HEK293 (cell line): Measurements from ENCODE around the gene DNAJC3.

Source experiments
- CTCF ChIA-PET: fragments of 350-600 bp; formaldehyde crosslinking; extraction: SDS; loops from one replicate; lab custom pipeline; 2021; ENCODE audit warnings: antibody characterized with exemption; lab: Yijun Ruan, JAX
- POLR2A ChIA-PET: fragments of 300-600 bp; formaldehyde crosslinking; extraction: SDS; loops from one replicate; lab custom pipeline; 2020; ENCODE audit warnings: antibody characterized with exemption, inconsistent platforms; lab: Yijun Ruan, JAX
- H3K27ac ChIP-seq: fragments of 200-500 bp; sonication (Bioruptor generic); 2 replicates; pipeline ENCODE4 v1.5.1; 2014; ENCODE audit warnings: low read depth, low read length, control low read depth, inconsistent platforms; ENCODE audit errors: extremely low read depth
- H3K36me3 ChIP-seq, 2 experiments: fragments of 200-500 bp in 1 of 2; sonication (Bioruptor generic) in 1 of 2; 1 replicate in 1 of 2; 2 replicates in 1 of 2; pipeline ENCODE4 v1.5.1; 2014 to 2017; ENCODE audit warnings: inconsistent platforms in 2 of 2, low read length in 2 of 2; ENCODE audit not compliant: control insufficient read depth in 2 of 2, insufficient read depth in 1 of 2
- H3K4me1 ChIP-seq: fragments of 200-500 bp; sonication (Bioruptor generic); 2 replicates; pipeline ENCODE4 v1.5.1; 2014; ENCODE audit warnings: mild to moderate bottlenecking, low read length, inconsistent platforms; ENCODE audit not compliant: control insufficient read depth, insufficient read depth
- H3K4me3 ChIP-seq: 2 replicates; pipeline ENCODE4 v1.5.1; 2011; ENCODE audit warnings: low read depth, mild to moderate bottlenecking, control low read depth, low read length, moderate library complexity
- H3K9me3 ChIP-seq: fragments of 200-500 bp; sonication (Bioruptor generic); 2 replicates; pipeline ENCODE4 v1.5.1; 2014; ENCODE audit warnings: low read depth, low read length, inconsistent platforms; ENCODE audit not compliant: control insufficient read depth, insufficient read depth
- GFI1B ChIP-seq: fragments of 450-650 bp; formaldehyde crosslinking; IDR thresholded peaks from 2 replicates; pipeline ENCODE4 v1.5.1; 2016; ENCODE audit warnings: missing biosample characterization, missing genetic modification characterization
- ZBTB21 ChIP-seq: fragments of 450-650 bp; formaldehyde crosslinking; IDR thresholded peaks from 2 replicates; pipeline ENCODE4 v1.5.1; 2017; ENCODE audit warnings: missing biosample characterization, missing genetic modification characterization
- ZBTB48 ChIP-seq: fragments of 450-650 bp; formaldehyde crosslinking; IDR thresholded peaks from 2 replicates; pipeline ENCODE4 v1.5.1; 2016; ENCODE audit warnings: missing biosample characterization, missing genetic modification characterization
- ZNF423 ChIP-seq: fragments of 450-650 bp; formaldehyde crosslinking; IDR thresholded peaks from 2 replicates; pipeline ENCODE4 v1.5.1; 2016; ENCODE audit warnings: missing biosample characterization, missing genetic modification characterization
- ZNF48 ChIP-seq: fragments of 450-650 bp; formaldehyde crosslinking; IDR thresholded peaks from 2 replicates; pipeline ENCODE4 v1.5.1; 2016; ENCODE audit warnings: missing biosample characterization, missing genetic modification characterization
- ZNF544 ChIP-seq: fragments of 450-650 bp; formaldehyde crosslinking; IDR thresholded peaks from 2 replicates; pipeline ENCODE4 v1.5.0; 2017; ENCODE audit warnings: missing biosample characterization, missing genetic modification characterization
- ZNF768 ChIP-seq: fragments of 450-650 bp; formaldehyde crosslinking; IDR thresholded peaks from 2 replicates; pipeline ENCODE4 v1.5.1; 2018; ENCODE audit warnings: missing biosample characterization, mild to moderate bottlenecking, missing genetic modification characterization
- ZNF777 ChIP-seq: fragments of 450-650 bp; formaldehyde crosslinking; IDR thresholded peaks from 2 replicates; pipeline ENCODE4 v1.5.1; 2017; ENCODE audit warnings: missing biosample characterization, missing genetic modification characterization, borderline replicate concordance
- ZSCAN23 ChIP-seq: fragments of 450-650 bp; formaldehyde crosslinking; IDR thresholded peaks from 2 replicates; pipeline ENCODE4 v1.5.1; 2016; ENCODE audit warnings: missing biosample characterization, missing genetic modification characterization
- TF ChIP-seq, protein P1 (sequence below): fragments of 450-650 bp; formaldehyde crosslinking; IDR thresholded peaks from 2 replicates; pipeline ENCODE4; 2016; ENCODE audit warnings: missing biosample characterization, missing genetic modification characterization
- TF ChIP-seq, protein P2 (sequence below): fragments of 450-650 bp; formaldehyde crosslinking; IDR thresholded peaks from 2 replicates; pipeline ENCODE4 v1.5.1; 2016; ENCODE audit warnings: missing biosample characterization, missing genetic modification characterization, low read depth
- TF ChIP-seq, protein P3 (sequence below): fragments of 450-650 bp; formaldehyde crosslinking; IDR thresholded peaks from 2 replicates; pipeline ENCODE4 v1.5.1; 2016; ENCODE audit warnings: missing biosample characterization, missing genetic modification characterization
- TF ChIP-seq, protein P4 (sequence below): fragments of 450-650 bp; formaldehyde crosslinking; IDR thresholded peaks from 2 replicates; pipeline ENCODE4 v1.5.1; 2016; ENCODE audit warnings: missing biosample characterization, missing genetic modification characterization
- TF ChIP-seq, protein P5 (sequence below): fragments of 450-650 bp; formaldehyde crosslinking; IDR thresholded peaks from 2 replicates; pipeline ENCODE4 v1.5.1; 2016; ENCODE audit warnings: missing biosample characterization, missing genetic modification characterization

The DNAJC3 gene

DNA sequence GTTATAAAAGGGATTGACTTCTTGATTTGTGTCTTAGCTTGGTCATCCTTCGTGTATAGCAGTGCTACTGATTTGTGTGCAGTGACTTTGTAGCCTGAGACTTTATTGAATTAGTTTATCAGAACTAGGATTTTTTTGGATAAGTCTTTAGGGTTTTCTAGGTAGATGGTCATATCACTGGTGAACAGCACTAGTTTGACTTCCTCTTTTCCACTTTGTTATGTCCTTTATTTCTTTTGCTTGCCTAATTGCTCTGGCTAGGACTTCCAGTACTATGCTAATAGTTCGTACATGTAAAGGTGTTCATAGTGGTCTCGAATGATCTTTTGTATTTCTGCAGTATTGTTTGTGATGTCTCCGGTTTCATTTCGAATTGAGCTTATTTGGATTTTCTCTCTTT, 145.4 kb downstream of the DNAJC3 start:
- CTCF ChIA-PET = interaction anchor here (9.9 kb wide), 1 partner anchor 12 kb away, joined by 75 read pairs; no protein-coding TSS in a partner anchor

DNA sequence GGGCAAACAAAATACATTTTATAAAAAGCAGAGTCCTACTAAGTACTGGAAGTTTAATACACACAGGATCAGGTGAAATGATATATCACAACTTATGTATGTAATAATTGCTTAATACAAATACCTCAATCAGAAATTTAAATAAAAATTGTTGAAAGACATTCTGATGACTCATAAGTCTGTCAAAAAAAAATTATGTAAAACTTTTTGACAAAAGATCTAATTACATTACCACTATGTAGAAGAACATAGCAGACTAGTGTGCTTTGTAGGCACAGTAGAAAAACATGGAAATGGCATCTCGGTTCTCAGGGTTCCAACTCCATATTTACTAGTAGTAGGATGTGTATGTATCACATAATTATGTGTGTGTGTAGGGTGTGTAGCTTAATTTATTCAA, 156.2 kb downstream of the DNAJC3 start:
- Histone ChIP-seq H3K27ac (no peak overlapping the region), H3K36me3 (no peaks in the 10 kb centered on the region), H3K4me1 (no peaks in the 10 kb centered on the region), H3K9me3 (no peaks in the 10 kb centered on the region), H3K4me3 (no peak overlapping the region)
- TF ChIP-seq, protein P1, sequence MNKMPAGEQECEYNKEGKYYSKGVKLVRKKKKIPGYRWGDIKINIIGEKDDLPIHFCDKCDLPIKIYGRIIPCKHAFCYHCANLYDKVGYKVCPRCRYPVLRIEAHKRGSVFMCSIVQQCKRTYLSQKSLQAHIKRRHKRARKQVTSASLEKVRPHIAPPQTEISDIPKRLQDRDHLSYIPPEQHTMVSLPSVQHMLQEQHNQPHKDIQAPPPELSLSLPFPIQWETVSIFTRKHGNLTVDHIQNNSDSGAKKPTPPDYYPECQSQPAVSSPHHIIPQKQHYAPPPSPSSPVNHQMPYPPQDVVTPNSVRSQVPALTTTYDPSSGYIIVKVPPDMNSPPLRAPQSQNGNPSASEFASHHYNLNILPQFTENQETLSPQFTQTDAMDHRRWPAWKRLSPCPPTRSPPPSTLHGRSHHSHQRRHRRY (tag by site-specific recombination) = no peak
- TF ChIP-seq, protein P2, sequence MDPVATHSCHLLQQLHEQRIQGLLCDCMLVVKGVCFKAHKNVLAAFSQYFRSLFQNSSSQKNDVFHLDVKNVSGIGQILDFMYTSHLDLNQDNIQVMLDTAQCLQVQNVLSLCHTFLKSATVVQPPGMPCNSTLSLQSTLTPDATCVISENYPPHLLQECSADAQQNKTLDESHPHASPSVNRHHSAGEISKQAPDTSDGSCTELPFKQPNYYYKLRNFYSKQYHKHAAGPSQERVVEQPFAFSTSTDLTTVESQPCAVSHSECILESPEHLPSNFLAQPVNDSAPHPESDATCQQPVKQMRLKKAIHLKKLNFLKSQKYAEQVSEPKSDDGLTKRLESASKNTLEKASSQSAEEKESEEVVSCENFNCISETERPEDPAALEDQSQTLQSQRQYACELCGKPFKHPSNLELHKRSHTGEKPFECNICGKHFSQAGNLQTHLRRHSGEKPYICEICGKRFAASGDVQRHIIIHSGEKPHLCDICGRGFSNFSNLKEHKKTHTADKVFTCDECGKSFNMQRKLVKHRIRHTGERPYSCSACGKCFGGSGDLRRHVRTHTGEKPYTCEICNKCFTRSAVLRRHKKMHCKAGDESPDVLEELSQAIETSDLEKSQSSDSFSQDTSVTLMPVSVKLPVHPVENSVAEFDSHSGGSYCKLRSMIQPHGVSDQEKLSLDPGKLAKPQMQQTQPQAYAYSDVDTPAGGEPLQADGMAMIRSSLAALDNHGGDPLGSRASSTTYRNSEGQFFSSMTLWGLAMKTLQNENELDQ (tag by site-specific recombination) = no peak
- ChIA-PET CTCF (interaction anchor here (0.6 to 4.9 kb wide), 23 partner anchors 10 to 1135 kb away, joined by 3 to 90 read pairs (median 4); no protein-coding TSS in a partner anchor), POLR2A (interaction anchor here (1.1 to 1.4 kb wide), 2 partner anchors 157 to 209 kb away, joined by 3 to 4 read pairs; partner anchors contain the start of gene DNAJC3)

More for the DNA sequence above, 145.4 kb downstream of the DNAJC3 start:
- POLR2A ChIA-PET = no interaction called here
- H3K27ac ChIP-seq = no peak overlapping the region
- H3K9me3 ChIP-seq = no peaks in the 10 kb centered on the region
- no peak for TF ChIP-seq ZBTB48
- no peak for TF ChIP-seq ZNF544 (tag by site-specific recombination)
- TF ChIP-seq, protein P3, sequence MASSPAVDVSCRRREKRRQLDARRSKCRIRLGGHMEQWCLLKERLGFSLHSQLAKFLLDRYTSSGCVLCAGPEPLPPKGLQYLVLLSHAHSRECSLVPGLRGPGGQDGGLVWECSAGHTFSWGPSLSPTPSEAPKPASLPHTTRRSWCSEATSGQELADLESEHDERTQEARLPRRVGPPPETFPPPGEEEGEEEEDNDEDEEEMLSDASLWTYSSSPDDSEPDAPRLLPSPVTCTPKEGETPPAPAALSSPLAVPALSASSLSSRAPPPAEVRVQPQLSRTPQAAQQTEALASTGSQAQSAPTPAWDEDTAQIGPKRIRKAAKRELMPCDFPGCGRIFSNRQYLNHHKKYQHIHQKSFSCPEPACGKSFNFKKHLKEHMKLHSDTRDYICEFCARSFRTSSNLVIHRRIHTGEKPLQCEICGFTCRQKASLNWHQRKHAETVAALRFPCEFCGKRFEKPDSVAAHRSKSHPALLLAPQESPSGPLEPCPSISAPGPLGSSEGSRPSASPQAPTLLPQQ (tag by site-specific recombination) = no peak
- no peak for TF ChIP-seq ZNF768
- no peak for TF ChIP-seq ZBTB21
- TF ChIP-seq, protein P4, sequence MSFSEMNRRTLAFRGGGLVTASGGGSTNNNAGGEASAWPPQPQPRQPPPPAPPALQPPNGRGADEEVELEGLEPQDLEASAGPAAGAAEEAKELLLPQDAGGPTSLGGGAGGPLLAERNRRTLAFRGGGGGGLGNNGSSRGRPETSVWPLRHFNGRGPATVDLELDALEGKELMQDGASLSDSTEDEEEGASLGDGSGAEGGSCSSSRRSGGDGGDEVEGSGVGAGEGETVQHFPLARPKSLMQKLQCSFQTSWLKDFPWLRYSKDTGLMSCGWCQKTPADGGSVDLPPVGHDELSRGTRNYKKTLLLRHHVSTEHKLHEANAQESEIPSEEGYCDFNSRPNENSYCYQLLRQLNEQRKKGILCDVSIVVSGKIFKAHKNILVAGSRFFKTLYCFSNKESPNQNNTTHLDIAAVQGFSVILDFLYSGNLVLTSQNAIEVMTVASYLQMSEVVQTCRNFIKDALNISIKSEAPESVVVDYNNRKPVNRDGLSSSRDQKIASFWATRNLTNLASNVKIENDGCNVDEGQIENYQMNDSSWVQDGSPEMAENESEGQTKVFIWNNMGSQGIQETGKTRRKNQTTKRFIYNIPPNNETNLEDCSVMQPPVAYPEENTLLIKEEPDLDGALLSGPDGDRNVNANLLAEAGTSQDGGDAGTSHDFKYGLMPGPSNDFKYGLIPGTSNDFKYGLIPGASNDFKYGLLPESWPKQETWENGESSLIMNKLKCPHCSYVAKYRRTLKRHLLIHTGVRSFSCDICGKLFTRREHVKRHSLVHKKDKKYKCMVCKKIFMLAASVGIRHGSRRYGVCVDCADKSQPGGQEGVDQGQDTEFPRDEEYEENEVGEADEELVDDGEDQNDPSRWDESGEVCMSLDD = no peak
- no peak for TF ChIP-seq ZNF423 (tag by site-specific recombination)
- TF ChIP-seq ZNF48 (tag by site-specific recombination) = no peak
- TF ChIP-seq, protein P5, sequence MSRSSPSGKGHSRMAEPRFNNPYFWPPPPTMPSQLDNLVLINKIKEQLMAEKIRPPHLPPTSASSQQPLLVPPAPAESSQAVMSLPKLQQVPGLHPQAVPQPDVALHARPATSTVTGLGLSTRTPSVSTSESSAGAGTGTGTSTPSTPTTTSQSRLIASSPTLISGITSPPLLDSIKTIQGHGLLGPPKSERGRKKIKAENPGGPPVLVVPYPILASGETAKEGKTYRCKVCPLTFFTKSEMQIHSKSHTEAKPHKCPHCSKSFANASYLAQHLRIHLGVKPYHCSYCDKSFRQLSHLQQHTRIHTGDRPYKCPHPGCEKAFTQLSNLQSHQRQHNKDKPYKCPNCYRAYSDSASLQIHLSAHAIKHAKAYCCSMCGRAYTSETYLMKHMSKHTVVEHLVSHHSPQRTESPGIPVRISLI (tag by site-specific recombination) = no peak
- no peak for TF ChIP-seq GFI1B
- TF ChIP-seq ZNF777 (tag by site-specific recombination) = no peak
- TF ChIP-seq ZSCAN23 (tag by site-specific recombination) = no peak
- peaks cover 0 to 6% of the 10 kb centered on the region in 2 experiments; a peak in 1 of 3 replicates for H3K36me3 ChIP-seq
- no peaks in the 10 kb centered on the region for H3K4me1 ChIP-seq
- H3K4me3 ChIP-seq = no peak overlapping the region
